A549 (cell line): ENCODE measurements around the gene FUT8. TPM values are rescaled to one million over a fixed set of nuclear protein-coding genes. Genes with fewer than 3 reads are reported as not detected.

Experiments
- ATAC-seq, 2 experiments: fragments of 200-7000 bp in 1 of 2; fragments of >200 bp in 1 of 2; cut with Nextera tagmentation in 1 of 2; cut with Tn5 transposase in 1 of 2; 3 replicates each; pipeline versions ENCODE4 v1.8.0 to v1.9.1; 2018 to 2020; ENCODE audit warnings: mild to moderate bottlenecking in 1 of 2, moderate library complexity in 1 of 2
- CTCF ChIA-PET: fragments of 300-600 bp; sonication (Branson Sonifier 250); formaldehyde crosslinking; extraction: SDS; loops from one replicate; lab custom pipeline; 2021; ENCODE audit warnings: antibody characterized with exemption, inconsistent platforms; lab: Yijun Ruan, JAX
- POLR2A ChIA-PET: fragments of 350-600 bp; formaldehyde crosslinking; extraction: SDS; loops from one replicate; lab custom pipeline; 2021; ENCODE audit warnings: antibody characterized with exemption, inconsistent platforms; lab: Yijun Ruan, JAX
- DNase-seq, 2 experiments: peaks; one replicate each; pipeline versions ENCODE4 v3.0.0 to v3.0.0-alpha.2; 2011 to 2016; ENCODE audit warnings: low read depth in 1 of 2, low spot score in 1 of 2
- FAIRE-seq: peaks from 2 replicates; lab custom pipeline; 2011; peaks lifted over from hg19 to GRCh38; lab: Jason Lieb, UNC
- H3K27ac ChIP-seq, 2 experiments: fragments of >200 bp; sonication (Bioruptor Twin); formaldehyde crosslinking; 3 replicates each; pipeline ENCODE4 v1.5.1; 2016 to 2017
- H3K4me1 ChIP-seq: fragments of >200 bp; sonication (Bioruptor Twin); formaldehyde crosslinking; 3 replicates; pipeline ENCODE4 v1.6.1; 2016
- H3K4me2 ChIP-seq: fragments of >200 bp; sonication (Bioruptor Twin); formaldehyde crosslinking; 3 replicates; pipeline ENCODE4 v1.6.1; 2016
- H3K4me3 ChIP-seq: fragments of >200 bp; sonication (Bioruptor Twin); formaldehyde crosslinking; 3 replicates; pipeline ENCODE4 v1.5.1; 2016
- H3K9me3 ChIP-seq: fragments of >200 bp; sonication (Bioruptor Twin); formaldehyde crosslinking; 3 replicates; pipeline ENCODE4 v1.6.1; 2016
- BCL3 ChIP-seq: fragments of >200 bp; sonication (Bioruptor Twin); formaldehyde crosslinking; IDR thresholded peaks from 3 replicates; pipeline ENCODE4 v1.6.1; 2016
- BHLHE40 ChIP-seq: IDR thresholded peaks from 2 replicates; pipeline ENCODE4 v1.6.1; 2012; ENCODE audit warnings: low read depth, low read length, inconsistent platforms
- CBX8 ChIP-seq: fragments of 200-600 bp; sonication (generic); IDR thresholded peaks from 2 replicates; pipeline ENCODE4 v1.6.1; 2016
- CTCF ChIP-seq: fragments of >200 bp; sonication (Bioruptor Twin); formaldehyde crosslinking; IDR thresholded peaks from 3 replicates; pipeline ENCODE4 v1.5.1; 2016
- HDAC2 ChIP-seq: fragments of 200-600 bp; sonication (generic); IDR thresholded peaks from 2 replicates; pipeline ENCODE4 v1.6.1; 2016
- HMGXB4 ChIP-seq: fragments of 250-450 bp; sonication (Bioruptor Pico); IDR thresholded peaks from 2 replicates; pipeline ENCODE4 v1.5.0; 2021; ENCODE audit warnings: mild to moderate bottlenecking, moderate library complexity, borderline replicate concordance
- HOXA7 ChIP-seq: fragments of 250-450 bp; sonication (Bioruptor Pico); IDR thresholded peaks from 2 replicates; pipeline ENCODE4 v1.5.0; 2020; ENCODE audit warnings: mild to moderate bottlenecking, moderate library complexity
- MAX ChIP-seq: IDR thresholded peaks from 2 replicates; pipeline ENCODE4 v1.6.1; 2012
- NPAS2 ChIP-seq: fragments of 250-450 bp; sonication (Bioruptor Pico); IDR thresholded peaks from 2 replicates; pipeline ENCODE4 v1.8.0; 2022; ENCODE audit warnings: mild to moderate bottlenecking, moderate library complexity, borderline replicate concordance
- NR3C1 ChIP-seq: fragments of >200 bp; sonication (Bioruptor Twin); formaldehyde crosslinking; IDR thresholded peaks from 3 replicates; pipeline ENCODE4 v1.6.1; 2017
- RAD21 ChIP-seq, 2 experiments: fragments of >200 bp in 1 of 2; sonication (Bioruptor Twin) in 1 of 2; formaldehyde crosslinking in 1 of 2; IDR thresholded peaks in 1 of 2; conservative IDR thresholded peaks in 1 of 2; 2 replicates in 1 of 2; 3 replicates in 1 of 2; pipeline ENCODE4 v1.6.1; 2012 to 2018; ENCODE audit warnings: inconsistent platforms in 1 of 2
- SMC3 ChIP-seq: fragments of >200 bp; sonication (Bioruptor Twin); formaldehyde crosslinking; IDR thresholded peaks from 3 replicates; pipeline ENCODE4 v1.6.1; 2018; ENCODE audit warnings: inconsistent platforms
- SREBF2 ChIP-seq: fragments of 450-650 bp; IDR thresholded peaks from 2 replicates; pipeline ENCODE4 v1.6.1; 2014; ENCODE audit warnings: mild to moderate bottlenecking, moderate library complexity
- TFCP2L1 ChIP-seq: fragments of 250-450 bp; sonication (Bioruptor Pico); IDR thresholded peaks from 2 replicates; pipeline ENCODE4 v1.5.0; 2021; ENCODE audit warnings: mild to moderate bottlenecking
- TP53 ChIP-seq: fragments of 250-450 bp; sonication (Bioruptor Pico); IDR thresholded peaks from 2 replicates; pipeline ENCODE4 v1.5.0; 2021; ENCODE audit warnings: mild to moderate bottlenecking, moderate library complexity
- USF2 ChIP-seq: fragments of 450-650 bp; IDR thresholded peaks from 2 replicates; pipeline ENCODE4 v1.6.1; 2014; ENCODE audit warnings: antibody characterized with exemption
- ZC3H11A ChIP-seq: fragments of 450-650 bp; IDR thresholded peaks from 2 replicates; pipeline ENCODE4 v1.6.1; 2014; ENCODE audit warnings: antibody characterized with exemption, mild to moderate bottlenecking
- ZFP36 ChIP-seq: fragments of 450-650 bp; IDR thresholded peaks from 2 replicates; pipeline ENCODE4 v1.6.1; 2014; ENCODE audit warnings: borderline replicate concordance; ENCODE audit not compliant: partially characterized antibody
- ZNF302 ChIP-seq: fragments of 250-450 bp; sonication (Bioruptor Pico); IDR thresholded peaks from 2 replicates; pipeline ENCODE4 v1.9.0; 2021; ENCODE audit warnings: inconsistent platforms, mild to moderate bottlenecking, moderate library complexity
- WGBS: methylation state at CpG from one replicate; pipeline ENCODE4 v1.1.6; 2017; ENCODE audit errors: missing lambda C conversion rate; 5-methylcytosine and 5-hydroxymethylcytosine counted together
- polyA plus RNA-seq, 4 experiments: library from polyadenylated mRNA; depleted of rRNA in 3 of 4; stranded (reverse); fragments of >200 nt; fragmentation: RNase III in 1 of 4; extraction: RNeasy Plus Mini Kit Qiagen cat#74134 plus additional on column Dnase treatment in 1 of 4; gene quantifications; 2 replicates in 3 of 4; 3 replicates in 1 of 4; pipeline ENCODE4 v1.2.3, GENCODE V29; 2011 to 2017

Gene FUT8
- polyA plus RNA-seq, 2 of the 4 experiments (the other 2 are of a cell fraction), result 20.3 to 22.9 TPM

- no peaks in the 10 kb centered on the region for H3K9me3 ChIP-seq
- H3K4me2 ChIP-seq, result no peak overlapping the region
- POLR2A ChIA-PET, result no interaction called here
- 91% methylated on average over 3 of the region's 3 CpGs for WGBS
- H3K4me3 ChIP-seq, result no peak overlapping the region
- no peak for DNase-seq
- FAIRE-seq, result no peak
- H3K27ac ChIP-seq, result no peak overlapping the region
- no peak for ATAC-seq
- TF ChIP-seq ZFP36 (no peak), HDAC2 (no peak), MAX (no peak), USF2 (no peak), NPAS2 (CRISPR knock-in tag) (no peak), NR3C1 (no peak), BHLHE40 (no peak), HMGXB4 (CRISPR knock-in tag) (no peak), CBX8 (no peak), SMC3 (no peak), TFCP2L1 (no peak), HOXA7 (CRISPR knock-in tag) (no peak), BCL3 (no peak)
- CTCF ChIA-PET, result no interaction called here
- peaks cover 9% of the 10 kb centered on the region; the same call in 2 of the 3 replicates for H3K4me1 ChIP-seq
Observed at GRCh38 chr14:65581799-65582198, 169.3 kb downstream of the FUT8 start.

- DNase-seq (no peak), FAIRE-seq (no peak), ATAC-seq (no peak)
- Histone ChIP-seq H3K27ac (no peak overlapping the region), H3K4me3 (no peak overlapping the region), H3K4me2 (no peak overlapping the region), H3K9me3 (no peaks in the 10 kb centered on the region), H3K4me1 (peaks cover 9% of the 10 kb centered on the region; the same call in 2 of the 3 replicates)
- WGBS, result 29% methylated on average over 1 of the region's 1 CpG
- TF ChIP-seq NPAS2 (CRISPR knock-in tag), result no peak
- TF ChIP-seq ZC3H11A, result no peak
- no peak for TF ChIP-seq RAD21 (conservative IDR thresholded peaks at IDR 0.05 in 1 of 2, IDR thresholded peaks at IDR 0.05 in 1 of 2)
- no peak for TF ChIP-seq HDAC2
- TF ChIP-seq ZNF302, result no peak
- TF ChIP-seq CTCF, result no peak
- no peak for TF ChIP-seq SREBF2
- TF ChIP-seq TP53 (CRISPR knock-in tag), result no peak
- ChIA-PET POLR2A (no interaction called here), CTCF (no interaction called here)
Observed at GRCh38 chr14:65585216-65585615, 172.7 kb downstream of the FUT8 start.
